PC-3 (cell line): Measurements from ENCODE around the gene ZC2HC1C.

Experiments
- CTCF ChIP-seq: fragments of 300-600 bp; sonication (generic); conservative IDR thresholded peaks from 2 replicates; pipeline ENCODE4 v1.5.1; 2017; ENCODE audit warnings: antibody characterized with exemption, low read depth, mild to moderate bottlenecking, low read length
- EZH2 ChIP-seq: fragments of 300-600 bp; sonication (generic); IDR thresholded peaks from one replicate; pipeline ENCODE4 v1.6.1; 2017; ENCODE audit warnings: antibody characterized with exemption, mild to moderate bottlenecking, low read length; ENCODE audit not compliant: unreplicated experiment
- EZH2phosphoT487 ChIP-seq: fragments of 300-600 bp; sonication (generic); IDR thresholded peaks from 2 replicates; pipeline ENCODE4 v1.6.1; 2018; ENCODE audit warnings: mild to moderate bottlenecking, antibody characterized with exemption, low read length, borderline replicate concordance

- no peak for TF ChIP-seq CTCF
- TF ChIP-seq EZH2 = no peak
- TF ChIP-seq EZH2phosphoT487 = no peak
Observed at GRCh38 chr14:75070383-75070782, 942 bp downstream of the ZC2HC1C start.
